ENCODE results near the gene PARD3. TPM values are rescaled to one million over a fixed set of nuclear protein-coding genes. Genes with fewer than 3 reads are reported as not detected.

PARD3 gene
- total RNA-seq, 1 donor from 2014 or later, result 37.2 TPM

- no peak for TF ChIP-seq CTCF (IDR thresholded peaks at IDR 0.05)
- no peak overlapping the region for H3K4me3 Mint-ChIP-seq (ENCODE audit: unreplicated experiment)
- peaks cover 3% of the 10 kb centered on the region for H3K9me3 Mint-ChIP-seq (ENCODE audit: unreplicated experiment)
- DNase-seq (ENCODE audit: extremely low spot score, unreplicated experiment), result no peak
- H3K27me3 Mint-ChIP-seq (ENCODE audit: unreplicated experiment), result no peaks in the 10 kb centered on the region
- peaks cover 71% of the 10 kb centered on the region for H3K4me1 Mint-ChIP-seq (ENCODE audit: unreplicated experiment)
- H3K27ac Mint-ChIP-seq (ENCODE audit: unreplicated experiment), result peak overlapping the region; percentile 36
- H3K36me3 Mint-ChIP-seq (ENCODE audit: unreplicated experiment), result no peaks in the 10 kb centered on the region
These were observed 115.1 kb downstream of the PARD3 start for GRCh38 chr10:34699904-34700517.

- Mint-ChIP-seq H3K4me1 (ENCODE audit: unreplicated experiment) (peaks cover 60% of the 10 kb centered on the region), H3K27me3 (ENCODE audit: unreplicated experiment) (no peaks in the 10 kb centered on the region), H3K4me3 (ENCODE audit: unreplicated experiment) (no peak overlapping the region), H3K27ac (ENCODE audit: unreplicated experiment) (peak overlapping the region; percentile 55), H3K9me3 (ENCODE audit: unreplicated experiment) (peaks cover 3% of the 10 kb centered on the region), H3K36me3 (ENCODE audit: unreplicated experiment) (peaks cover under 1% of the 10 kb centered on the region)
- no peak for TF ChIP-seq CTCF (IDR thresholded peaks at IDR 0.05)
- no peak for DNase-seq (ENCODE audit: extremely low spot score, unreplicated experiment)
These were observed 116.1 kb downstream of the PARD3 start for GRCh38 chr10:34698979-34699378.

DNA sequence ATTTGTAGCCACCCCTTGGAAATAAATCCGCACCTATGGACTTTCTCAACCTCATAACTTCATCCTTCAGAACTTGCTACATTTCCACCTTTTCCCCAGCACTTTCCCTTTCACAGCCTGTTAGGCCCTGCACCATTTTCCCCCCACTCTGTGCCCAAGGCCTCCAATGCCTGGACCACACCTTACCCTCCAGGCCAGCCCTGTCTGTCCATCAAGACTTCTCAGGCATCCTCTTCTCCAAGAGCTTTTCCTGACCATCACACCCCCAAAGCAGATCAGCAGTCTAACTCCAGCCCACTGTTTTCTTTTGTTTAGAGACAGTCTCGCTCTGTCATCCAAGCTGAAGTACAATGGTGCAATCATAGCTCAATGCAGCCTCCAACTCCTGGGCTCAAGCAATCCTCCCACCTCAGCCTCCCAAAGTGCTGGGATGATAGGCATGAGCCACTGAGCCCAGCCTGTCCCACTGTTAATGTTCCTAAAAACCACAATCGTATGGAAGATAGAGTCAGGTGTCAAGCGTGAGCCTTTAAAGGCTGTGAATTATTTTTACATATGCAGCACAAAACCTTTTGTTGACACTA is 116.8 kb downstream of the PARD3 start:
- TF ChIP-seq CTCF (IDR thresholded peaks at IDR 0.05), result no peak
- DNase-seq (ENCODE audit: extremely low spot score, unreplicated experiment), result no peak
- no peaks in the 10 kb centered on the region for H3K27me3 Mint-ChIP-seq (ENCODE audit: unreplicated experiment)
- H3K27ac Mint-ChIP-seq (ENCODE audit: unreplicated experiment), result peak overlapping the region; percentile 55
- peaks cover 56% of the 10 kb centered on the region for H3K4me1 Mint-ChIP-seq (ENCODE audit: unreplicated experiment)
- no peak overlapping the region for H3K4me3 Mint-ChIP-seq (ENCODE audit: unreplicated experiment)
- H3K9me3 Mint-ChIP-seq (ENCODE audit: unreplicated experiment), result peaks cover 3% of the 10 kb centered on the region
- peaks cover 2% of the 10 kb centered on the region for H3K36me3 Mint-ChIP-seq (ENCODE audit: unreplicated experiment)

GRCh38 chr10:34697351-34698247 is 117.5 kb downstream of the PARD3 start:
- Mint-ChIP-seq H3K27me3 (ENCODE audit: unreplicated experiment) (no peaks in the 10 kb centered on the region), H3K4me3 (ENCODE audit: unreplicated experiment) (no peak overlapping the region), H3K4me1 (ENCODE audit: unreplicated experiment) (peaks cover 48% of the 10 kb centered on the region), H3K9me3 (ENCODE audit: unreplicated experiment) (peaks cover 3% of the 10 kb centered on the region), H3K27ac (ENCODE audit: unreplicated experiment) (peak overlapping the region; percentile 31), H3K36me3 (ENCODE audit: unreplicated experiment) (peaks cover 2% of the 10 kb centered on the region)
- DNase-seq (ENCODE audit: extremely low spot score, unreplicated experiment), result no peak
- no peak for TF ChIP-seq CTCF (IDR thresholded peaks at IDR 0.05)

- H3K4me3 Mint-ChIP-seq (ENCODE audit: unreplicated experiment), result no peak overlapping the region
- H3K4me1 Mint-ChIP-seq (ENCODE audit: unreplicated experiment), result peaks cover 46% of the 10 kb centered on the region
- peaks cover 4% of the 10 kb centered on the region for H3K36me3 Mint-ChIP-seq (ENCODE audit: unreplicated experiment)
- no peak for TF ChIP-seq CTCF (IDR thresholded peaks at IDR 0.05)
- H3K27me3 Mint-ChIP-seq (ENCODE audit: unreplicated experiment), result no peaks in the 10 kb centered on the region
- DNase-seq (ENCODE audit: extremely low spot score, unreplicated experiment), result no peak
- H3K9me3 Mint-ChIP-seq (ENCODE audit: unreplicated experiment), result peaks cover 5% of the 10 kb centered on the region
- no peak overlapping the region for H3K27ac Mint-ChIP-seq (ENCODE audit: unreplicated experiment)
These were observed 118.7 kb downstream of the PARD3 start for GRCh38 chr10:34696423-34696822.
